Right lobe of liver (tissue), 6 donors: ENCODE results near the gene IFNA21. TPM values are rescaled to one million over a fixed set of nuclear protein-coding genes. Genes with fewer than 3 reads are reported as not detected.

Experiments
- ATAC-seq, 4 donors: fragments of 200-7000 bp; cut with Tn5 transposase; one replicate each; pipeline ENCODE4 v1.9.1; 2020; ENCODE audit warnings: mild to moderate bottlenecking in 4 of 4, moderate library complexity in 4 of 4
- DNase-seq, 3 donors: peaks; one replicate each; pipeline ENCODE4 v3.0.0-alpha.2; 2020
- H3K27ac ChIP-seq, 3 donors: fragments of 200-600 bp; one replicate each; pipeline ENCODE4 v1.8.0; 2022
- H3K27me3 ChIP-seq, 2 donors: fragments of 200-600 bp; one replicate each; pipeline ENCODE4 v1.8.0; 2022
- H3K36me3 ChIP-seq, 4 donors: fragments of 200-600 bp; sonication (generic) in 1 of 4; one replicate each; pipeline versions ENCODE4 v1.5.1 to v1.8.0; 2017 to 2022; ENCODE audit warnings: control low read depth in 1 of 4
- H3K4me1 ChIP-seq, 4 donors: fragments of 200-600 bp; sonication (generic) in 1 of 4; one replicate each; pipeline versions ENCODE4 v1.5.1 to v1.8.0; 2017 to 2022; ENCODE audit warnings: control low read depth in 1 of 4
- H3K4me3 ChIP-seq, 3 donors: fragments of 200-600 bp; one replicate each; pipeline ENCODE4 v1.8.0; 2022
- H3K9me3 ChIP-seq, 4 donors: fragments of 200-600 bp; sonication (generic) in 1 of 4; one replicate each; pipeline versions ENCODE4 v1.5.1 to v1.8.0; 2017 to 2022; ENCODE audit warnings: control low read depth in 1 of 4
- POLR2A ChIP-seq: fragments of 450-650 bp; IDR thresholded peaks from one replicate; pipeline ENCODE4 v1.6.1; 2017; ENCODE audit warnings: antibody characterized with exemption, mild to moderate bottlenecking
- WGBS: methylation state at CpG from one replicate; pipeline ENCODE4 v1.1.6; 2018; ENCODE audit warnings: low coverage, low lambda C conversion rate; ENCODE audit not compliant: insufficient coverage; ENCODE audit errors: missing lambda C conversion rate; 5-methylcytosine and 5-hydroxymethylcytosine counted together
- intact Hi-C, 2 donors: fragments of 100-400 bp; cut with DNase I; formaldehyde crosslinking; loops; one replicate each; pipeline versions ENCODE4 v1.11.2 to v1.14.1; 2022
- total RNA-seq, 6 experiments: library from RNA; depleted of rRNA in 2 of 6; stranded (reverse); fragments of >200 nt in 2 of 6; fragmentation: NEBNext Ultra II Directional in 3 of 6; extraction: Animal tissue kit (Norgen Biotek cat#: 25700) in 3 of 6; gene quantifications; one replicate each; pipeline versions ENCODE4 v1.1.0 to v1.2.4, GENCODE V29; 2016 to 2023
- TF ChIP-seq, protein P1 (sequence below), 4 donors: fragments of 200-600 bp in 3 of 4; fragments of 450-650 bp in 1 of 4; IDR thresholded peaks; one replicate each; pipeline versions ENCODE4 v1.5.1 to v1.8.0; 2016 to 2022; ENCODE audit warnings: antibody characterized with exemption in 4 of 4, mild to moderate bottlenecking in 2 of 4
- donor health status: DM: no; HTN: yes; CAD: no.
- donor health status: DM: no; HTN: no; CAD: no.
- donor health status: DM: no; HTN: no; CAD: no.
- donor health status: DM: no; HTN: yes; CAD: no.
- donor health status: DM: no; HTN: yes; CAD: no.

The IFNA21 gene
- total RNA-seq, 6 experiments from 2014 or later: not detected

DNA sequence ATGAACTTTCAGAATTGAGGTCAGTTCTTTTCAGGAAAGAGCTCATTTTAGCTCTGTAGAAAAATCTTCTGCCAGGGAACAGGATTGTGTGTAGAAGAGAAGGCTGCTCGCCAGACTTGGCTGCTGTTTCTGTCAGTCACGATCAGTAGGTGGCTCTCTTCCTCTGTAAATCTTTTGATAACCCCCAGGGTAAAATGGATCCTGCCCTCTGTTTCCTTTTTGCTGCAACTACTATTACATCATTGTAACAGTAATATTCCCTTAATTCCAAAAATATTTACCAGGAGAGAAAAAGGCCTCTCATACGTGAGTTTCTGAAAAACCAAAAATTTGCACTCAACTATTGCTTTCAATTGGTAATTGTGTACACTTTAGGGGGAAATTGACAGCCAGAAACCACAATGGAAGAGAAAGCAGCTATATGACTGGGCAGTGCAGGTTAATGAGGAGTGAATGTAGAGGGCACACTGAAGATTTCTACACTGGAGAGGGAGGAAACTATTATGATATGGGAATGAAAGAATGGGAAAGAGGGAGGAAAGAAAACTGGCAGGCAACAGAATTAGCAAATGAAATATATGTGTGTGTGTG lies 12.3 kb downstream of the IFNA21 start:
- DNase-seq: no peak

DNA sequence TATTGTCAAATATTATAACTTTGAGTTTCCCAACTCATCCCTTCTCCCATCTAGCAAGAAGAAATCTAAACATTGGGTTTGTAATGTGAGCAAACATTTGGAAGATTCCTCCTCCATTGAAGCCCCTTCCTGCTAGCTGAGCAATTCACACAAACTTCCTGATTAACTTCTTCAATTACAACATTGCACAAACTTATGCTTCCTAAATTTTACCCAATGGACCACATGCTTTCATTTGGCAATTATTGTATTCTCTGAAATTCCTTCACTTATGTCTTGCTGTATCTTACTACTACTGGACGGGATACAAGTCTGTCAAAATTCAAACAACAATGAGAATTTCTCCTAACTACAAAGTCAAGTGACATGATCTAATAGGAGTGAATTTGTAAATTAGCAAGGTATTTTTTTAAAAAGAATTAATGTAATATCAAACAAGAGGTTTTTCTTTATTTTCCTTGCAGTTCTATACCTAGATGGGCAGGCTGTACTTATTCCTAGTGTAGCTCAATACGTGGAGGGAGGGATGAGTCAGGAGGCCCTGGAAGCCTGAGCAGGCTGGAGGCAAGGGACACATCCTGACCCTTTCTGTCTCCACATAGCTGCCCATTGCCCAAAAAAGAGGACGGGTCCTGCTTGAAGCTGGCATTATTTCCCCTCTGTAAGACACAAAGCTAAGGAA lies 13.0 kb downstream of the IFNA21 start:
- intact Hi-C loops: no loop called here
- Histone ChIP-seq H3K36me3 (no peaks in the 10 kb centered on the region), H3K27ac (no peak overlapping the region), H3K9me3 (no peaks in the 10 kb centered on the region), H3K4me1 (no peaks in the 10 kb centered on the region), H3K27me3 (no peaks in the 10 kb centered on the region), H3K4me3 (no peak overlapping the region)
- TF ChIP-seq, protein P1, sequence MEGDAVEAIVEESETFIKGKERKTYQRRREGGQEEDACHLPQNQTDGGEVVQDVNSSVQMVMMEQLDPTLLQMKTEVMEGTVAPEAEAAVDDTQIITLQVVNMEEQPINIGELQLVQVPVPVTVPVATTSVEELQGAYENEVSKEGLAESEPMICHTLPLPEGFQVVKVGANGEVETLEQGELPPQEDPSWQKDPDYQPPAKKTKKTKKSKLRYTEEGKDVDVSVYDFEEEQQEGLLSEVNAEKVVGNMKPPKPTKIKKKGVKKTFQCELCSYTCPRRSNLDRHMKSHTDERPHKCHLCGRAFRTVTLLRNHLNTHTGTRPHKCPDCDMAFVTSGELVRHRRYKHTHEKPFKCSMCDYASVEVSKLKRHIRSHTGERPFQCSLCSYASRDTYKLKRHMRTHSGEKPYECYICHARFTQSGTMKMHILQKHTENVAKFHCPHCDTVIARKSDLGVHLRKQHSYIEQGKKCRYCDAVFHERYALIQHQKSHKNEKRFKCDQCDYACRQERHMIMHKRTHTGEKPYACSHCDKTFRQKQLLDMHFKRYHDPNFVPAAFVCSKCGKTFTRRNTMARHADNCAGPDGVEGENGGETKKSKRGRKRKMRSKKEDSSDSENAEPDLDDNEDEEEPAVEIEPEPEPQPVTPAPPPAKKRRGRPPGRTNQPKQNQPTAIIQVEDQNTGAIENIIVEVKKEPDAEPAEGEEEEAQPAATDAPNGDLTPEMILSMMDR (IDR thresholded peaks at IDR 0.05): no peak
- no peak for TF ChIP-seq POLR2A
- no peak for DNase-seq
- 11% methylated on average over 3 of the region's 3 CpGs for WGBS
- peak; percentile 14 to 28 (median 20) for ATAC-seq

More for the DNA sequence above, 12.3 kb downstream of the IFNA21 start:
- Histone ChIP-seq H3K4me1 (no peaks in the 10 kb centered on the region), H3K36me3 (no peaks in the 10 kb centered on the region), H3K27ac (no peak overlapping the region), H3K9me3 (no peaks in the 10 kb centered on the region), H3K27me3 (no peaks in the 10 kb centered on the region), H3K4me3 (no peak overlapping the region)
- TF ChIP-seq POLR2A: no peak
- TF ChIP-seq, protein P1 (IDR thresholded peaks at IDR 0.05): peak in 2 of 4 donors; percentile 11 to 13
- intact Hi-C loops: no loop called here
- peak; percentile 47 to 73 (median 56) for ATAC-seq
- WGBS: 0% methylated on average over 3 of the region's 3 CpGs

DNA sequence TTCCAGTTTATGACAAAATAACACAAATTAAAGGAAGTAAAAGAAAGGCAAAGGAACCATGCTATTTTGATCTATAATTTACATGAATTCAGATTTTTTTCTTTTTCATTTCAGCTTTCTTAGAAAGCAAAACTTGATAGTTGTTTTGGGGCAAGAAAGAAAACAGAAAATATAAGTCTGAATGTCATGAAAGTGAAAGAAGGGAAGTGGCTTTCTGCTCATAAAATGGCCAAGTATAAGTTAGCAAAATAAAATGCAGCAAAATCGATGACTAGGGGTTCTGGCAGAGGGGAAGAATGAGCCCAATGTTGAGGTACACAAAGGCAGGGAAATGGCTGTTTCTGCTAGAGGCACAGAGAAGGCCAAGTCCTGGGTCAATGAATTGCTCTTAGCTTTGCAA lies 21.9 kb downstream of the IFNA21 start:
- intact Hi-C loops: no loop called here

DNA sequence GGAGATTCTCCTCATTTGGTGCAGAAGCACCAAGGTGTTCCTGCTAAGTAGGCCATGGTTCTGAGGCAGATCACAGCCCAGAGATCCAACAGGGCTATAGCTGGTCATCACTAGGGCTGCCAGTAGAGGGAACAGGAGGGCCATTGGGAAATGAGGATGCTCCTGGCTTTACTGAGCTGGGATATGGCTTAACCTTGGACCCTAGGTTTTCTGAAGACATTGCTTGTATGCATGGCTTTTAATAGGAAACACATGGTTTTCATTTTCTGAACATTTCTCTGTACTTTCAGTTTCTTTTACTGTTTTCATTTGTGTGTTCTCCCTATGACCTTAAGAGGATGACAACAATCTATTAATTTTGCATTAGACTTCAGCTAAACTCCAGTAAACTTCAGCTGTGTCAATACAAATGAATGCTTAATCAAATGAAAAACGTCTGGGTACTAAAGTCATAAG lies 25.0 kb downstream of the IFNA21 start, which contains the start of gene IFNW1:
IFNW1 (minus strand) TSS at position 406 of the 456 bp plus-strand sequence; CDS start at position 144, 262 bp downstream.
- Histone ChIP-seq H3K27me3 (no peaks in the 10 kb centered on the region), H3K9me3 (peaks cover 0 to 2% (median 0%) of the 10 kb centered on the region in 4 donors), H3K4me1 (no peaks in the 10 kb centered on the region), H3K27ac (no peak within 1 kb of the TSS), H3K36me3 (no peaks in the 10 kb centered on the region), H3K4me3 (no peak within 1 kb of the TSS)
- 12% methylated on average over 1 of the region's 1 CpG for WGBS
- DNase-seq (no peak), ATAC-seq (peak in 2 of 4 donors; percentile 13 to 27)
- TF ChIP-seq, protein P1 (IDR thresholded peaks at IDR 0.05): no peak
- no peak for TF ChIP-seq POLR2A
- intact Hi-C loops: no loop called here

More for the DNA sequence above, 21.9 kb downstream of the IFNA21 start:
- H3K4me3 ChIP-seq: no peak overlapping the region
- no peaks in the 10 kb centered on the region for H3K4me1 ChIP-seq
- ATAC-seq (peak in 1 of 4 donors; percentile 17), DNase-seq (no peak)
- WGBS: 19% methylated on average over 1 of the region's 1 CpG
- H3K36me3 ChIP-seq: no peaks in the 10 kb centered on the region
- TF ChIP-seq, protein P1 (IDR thresholded peaks at IDR 0.05): no peak
- no peak for TF ChIP-seq POLR2A
- H3K27me3 ChIP-seq: no peaks in the 10 kb centered on the region
- no peaks in the 10 kb centered on the region for H3K9me3 ChIP-seq
- H3K27ac ChIP-seq: no peak overlapping the region
